ENCODE results near the gene UHRF1.

The UHRF1 gene

DNA sequence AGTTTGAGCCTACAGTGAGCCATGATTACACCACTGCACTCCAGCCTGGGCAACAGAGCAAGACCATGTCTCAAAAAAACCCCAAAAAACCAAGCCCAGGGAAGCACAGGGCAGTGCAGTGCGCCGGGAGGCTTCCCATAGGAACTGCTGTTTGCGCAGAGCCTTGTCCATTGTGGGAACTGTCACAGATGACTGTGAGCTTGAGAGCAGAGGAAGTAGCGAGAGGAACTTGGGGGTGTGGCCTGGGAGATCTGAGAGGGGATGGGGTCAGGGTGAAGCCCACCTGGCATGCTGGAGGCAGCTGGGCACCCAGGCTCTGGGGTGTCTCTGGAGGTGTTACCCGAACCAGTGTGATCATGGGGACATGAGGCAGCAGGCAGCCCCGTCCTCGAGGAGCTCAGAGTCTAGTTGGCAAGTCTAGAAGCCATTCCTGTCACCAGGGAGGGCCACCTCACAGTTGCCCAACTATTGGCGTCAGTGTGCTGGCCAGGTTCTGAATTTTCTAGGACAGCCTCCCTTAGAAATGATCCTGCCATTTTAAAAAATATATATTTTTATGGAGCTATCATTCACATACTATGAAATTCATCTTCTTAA is 70.0 kb downstream of the UHRF1 start:
- Histone ChIP-seq H3K4me3 (ENCODE audit: low read length in 2 of 2) (no peak overlapping the region), H3K9ac (ENCODE audit: low read depth in 1 of 2, low read length in 2 of 2) (no peak overlapping the region), H3K27me3 (ENCODE audit: control insufficient read depth in 2 of 2, insufficient read depth in 2 of 2, low read length in 2 of 2) (no peaks in the 10 kb centered on the region), H3K4me1 (ENCODE audit: control insufficient read depth in 2 of 2, insufficient read depth in 2 of 2, low read length in 2 of 2) (peaks cover 0 to 6% of the 10 kb centered on the region in 2 donors), H3K36me3 (ENCODE audit: control insufficient read depth in 2 of 2, insufficient read depth in 2 of 2, low read length in 2 of 2) (peaks cover 5% of the 10 kb centered on the region in 2 donors), H3K27ac (ENCODE audit: low read depth in 2 of 2, low read length in 2 of 2) (no peak overlapping the region), H3K9me3 (ENCODE audit: control insufficient read depth in 2 of 2, low read length in 2 of 2) (no peaks in the 10 kb centered on the region)

GRCh38 chr19:4980067-4980466 is 70.8 kb downstream of the UHRF1 start:
- no peaks in the 10 kb centered on the region for H3K9me3 ChIP-seq (ENCODE audit: control insufficient read depth in 2 of 2, low read length in 2 of 2)
- peaks cover 0 to 6% of the 10 kb centered on the region in 2 donors for H3K4me1 ChIP-seq (ENCODE audit: control insufficient read depth in 2 of 2, insufficient read depth in 2 of 2, low read length in 2 of 2)
- no peak overlapping the region for H3K27ac ChIP-seq (ENCODE audit: low read depth in 2 of 2, low read length in 2 of 2)
- no peak overlapping the region for H3K4me3 ChIP-seq (ENCODE audit: low read length in 2 of 2)
- H3K36me3 ChIP-seq (ENCODE audit: control insufficient read depth in 2 of 2, insufficient read depth in 2 of 2, low read length in 2 of 2) = peaks cover 5% of the 10 kb centered on the region in 2 donors
- H3K9ac ChIP-seq (ENCODE audit: low read depth in 1 of 2, low read length in 2 of 2) = no peak overlapping the region
- no peaks in the 10 kb centered on the region for H3K27me3 ChIP-seq (ENCODE audit: control insufficient read depth in 2 of 2, insufficient read depth in 2 of 2, low read length in 2 of 2)

- no peaks in the 10 kb centered on the region for H3K27me3 ChIP-seq (ENCODE audit: control insufficient read depth in 2 of 2, insufficient read depth in 2 of 2, low read length in 2 of 2)
- H3K9ac ChIP-seq (ENCODE audit: low read depth in 1 of 2, low read length in 2 of 2) = no peak overlapping the region
- H3K4me1 ChIP-seq (ENCODE audit: control insufficient read depth in 2 of 2, insufficient read depth in 2 of 2, low read length in 2 of 2) = peaks cover 0 to 6% of the 10 kb centered on the region in 2 donors
Measured at GRCh38 chr19:4980838-4981680, 71.8 kb downstream of the UHRF1 start.

GRCh38 chr19:4981681-4981958 is 72.3 kb downstream of the UHRF1 start:
- H3K36me3 ChIP-seq (ENCODE audit: control insufficient read depth in 2 of 2, insufficient read depth in 2 of 2, low read length in 2 of 2) = peaks cover 5% of the 10 kb centered on the region in 2 donors
- H3K27me3 ChIP-seq (ENCODE audit: control insufficient read depth in 2 of 2, insufficient read depth in 2 of 2, low read length in 2 of 2) = no peaks in the 10 kb centered on the region
- H3K4me3 ChIP-seq (ENCODE audit: low read length in 2 of 2) = no peak overlapping the region
- H3K9me3 ChIP-seq (ENCODE audit: control insufficient read depth in 2 of 2, low read length in 2 of 2) = no peaks in the 10 kb centered on the region
- no peak overlapping the region for H3K9ac ChIP-seq (ENCODE audit: low read depth in 1 of 2, low read length in 2 of 2)
- no peak overlapping the region for H3K27ac ChIP-seq (ENCODE audit: low read depth in 2 of 2, low read length in 2 of 2)
- H3K4me1 ChIP-seq (ENCODE audit: control insufficient read depth in 2 of 2, insufficient read depth in 2 of 2, low read length in 2 of 2) = peaks cover 0 to 6% of the 10 kb centered on the region in 2 donors

More at GRCh38 chr19:4980838-4981680, 71.8 kb downstream of the UHRF1 start:
- no peak overlapping the region for H3K27ac ChIP-seq (ENCODE audit: low read depth in 2 of 2, low read length in 2 of 2)
- H3K4me3 ChIP-seq (ENCODE audit: low read length in 2 of 2) = no peak overlapping the region
- H3K36me3 ChIP-seq (ENCODE audit: control insufficient read depth in 2 of 2, insufficient read depth in 2 of 2, low read length in 2 of 2) = peaks cover 5% of the 10 kb centered on the region in 2 donors
- H3K9me3 ChIP-seq (ENCODE audit: control insufficient read depth in 2 of 2, low read length in 2 of 2) = no peaks in the 10 kb centered on the region

DNA sequence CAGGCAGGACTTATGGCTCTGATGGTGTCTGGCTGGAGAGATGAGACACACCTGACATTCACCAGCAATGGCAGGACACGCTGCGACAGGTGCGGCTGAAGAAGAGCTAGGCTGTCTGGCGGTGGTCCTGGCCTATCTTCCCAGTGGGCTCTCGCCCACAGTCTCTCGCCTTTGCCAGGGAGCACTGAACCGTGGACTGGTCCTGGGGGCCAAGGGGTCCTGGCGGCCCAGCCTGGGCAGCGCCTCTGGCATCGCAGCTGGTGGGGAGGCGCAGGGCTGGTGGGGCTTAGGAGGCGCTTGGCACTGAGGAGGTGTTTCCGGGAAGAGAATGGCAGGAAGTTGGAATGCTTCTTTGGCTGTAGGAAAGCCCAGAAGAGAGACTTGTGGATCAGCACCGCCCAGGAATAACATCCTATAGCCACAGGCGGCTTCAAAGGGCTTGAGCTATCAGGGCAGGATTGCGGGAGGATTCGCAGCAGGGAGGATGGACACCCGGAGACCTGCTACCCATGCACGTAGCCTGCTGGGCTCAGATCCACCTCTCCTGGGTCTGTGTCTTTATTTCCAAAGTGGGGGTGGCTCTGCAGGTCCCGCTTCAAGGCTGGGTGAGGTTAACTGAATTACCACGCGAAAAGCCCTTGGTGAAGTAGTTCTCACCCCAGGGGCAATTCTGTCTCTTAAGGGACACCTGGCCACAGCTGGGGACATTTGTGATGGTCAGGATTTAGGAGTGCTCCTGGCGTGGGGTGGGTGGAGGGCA is 74.2 kb downstream of the UHRF1 start:
- Histone ChIP-seq H3K4me1 (ENCODE audit: control insufficient read depth in 2 of 2, insufficient read depth in 2 of 2, low read length in 2 of 2) (no peaks in the 10 kb centered on the region), H3K27me3 (ENCODE audit: control insufficient read depth in 2 of 2, insufficient read depth in 2 of 2, low read length in 2 of 2) (no peaks in the 10 kb centered on the region), H3K9ac (ENCODE audit: low read depth in 1 of 2, low read length in 2 of 2) (no peak overlapping the region), H3K9me3 (ENCODE audit: control insufficient read depth in 2 of 2, low read length in 2 of 2) (no peaks in the 10 kb centered on the region), H3K27ac (ENCODE audit: low read depth in 2 of 2, low read length in 2 of 2) (no peak overlapping the region), H3K36me3 (ENCODE audit: control insufficient read depth in 2 of 2, insufficient read depth in 2 of 2, low read length in 2 of 2) (no peaks in the 10 kb centered on the region), H3K4me3 (ENCODE audit: low read length in 2 of 2) (no peak overlapping the region)

DNA sequence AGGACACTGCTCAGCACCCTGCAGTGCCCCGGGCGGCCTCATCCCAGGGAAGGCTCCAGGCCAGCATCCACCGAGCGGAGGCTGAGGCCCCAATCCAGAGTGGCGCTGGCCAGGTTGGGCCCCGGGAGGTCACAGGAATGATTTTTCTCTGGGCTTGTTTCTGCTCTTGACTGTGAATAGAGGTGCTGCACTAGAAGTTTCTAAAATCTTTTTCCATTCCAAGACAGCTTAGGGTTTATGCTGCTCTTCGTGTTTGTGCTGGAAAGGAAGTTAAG is 74.7 kb downstream of the UHRF1 start:
- Histone ChIP-seq H3K9me3 (ENCODE audit: control insufficient read depth in 2 of 2, low read length in 2 of 2) (no peaks in the 10 kb centered on the region), H3K27ac (ENCODE audit: low read depth in 2 of 2, low read length in 2 of 2) (no peak overlapping the region), H3K9ac (ENCODE audit: low read depth in 1 of 2, low read length in 2 of 2) (no peak overlapping the region), H3K36me3 (ENCODE audit: control insufficient read depth in 2 of 2, insufficient read depth in 2 of 2, low read length in 2 of 2) (no peaks in the 10 kb centered on the region), H3K4me1 (ENCODE audit: control insufficient read depth in 2 of 2, insufficient read depth in 2 of 2, low read length in 2 of 2) (no peaks in the 10 kb centered on the region), H3K27me3 (ENCODE audit: control insufficient read depth in 2 of 2, insufficient read depth in 2 of 2, low read length in 2 of 2) (no peaks in the 10 kb centered on the region), H3K4me3 (ENCODE audit: low read length in 2 of 2) (no peak overlapping the region)

DNA sequence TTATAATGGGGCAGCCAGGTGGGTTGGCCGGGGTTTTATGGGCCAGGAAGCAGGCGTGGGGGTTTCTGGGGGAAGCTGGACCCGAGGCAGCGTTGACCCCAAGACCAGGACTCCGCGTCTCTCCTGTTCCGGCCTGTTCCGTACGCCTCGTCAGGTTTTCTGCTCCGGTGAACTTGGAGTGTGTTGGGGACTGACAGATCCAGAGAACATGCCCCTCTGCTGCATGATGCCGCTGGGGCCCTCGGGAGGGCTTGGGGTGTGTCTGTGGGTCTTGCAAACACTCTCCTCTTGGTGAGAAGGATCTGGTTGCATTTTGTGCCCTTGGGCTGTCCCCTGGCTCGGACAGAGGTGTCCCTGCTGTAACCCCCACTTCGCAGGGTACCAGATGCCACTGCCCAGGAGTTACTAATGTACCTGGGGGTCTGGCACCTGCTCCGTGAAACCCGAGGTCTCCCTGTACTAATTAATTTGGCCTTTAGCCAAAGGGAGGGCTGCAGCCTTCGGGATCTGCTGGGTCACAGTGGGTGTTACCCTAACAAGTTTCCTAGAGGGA is 75.2 kb downstream of the UHRF1 start:
- no peaks in the 10 kb centered on the region for H3K27me3 ChIP-seq (ENCODE audit: control insufficient read depth in 2 of 2, insufficient read depth in 2 of 2, low read length in 2 of 2)
- no peaks in the 10 kb centered on the region for H3K9me3 ChIP-seq (ENCODE audit: control insufficient read depth in 2 of 2, low read length in 2 of 2)
- no peaks in the 10 kb centered on the region for H3K36me3 ChIP-seq (ENCODE audit: control insufficient read depth in 2 of 2, insufficient read depth in 2 of 2, low read length in 2 of 2)
- H3K9ac ChIP-seq (ENCODE audit: low read depth in 1 of 2, low read length in 2 of 2) = no peak overlapping the region
- no peaks in the 10 kb centered on the region for H3K4me1 ChIP-seq (ENCODE audit: control insufficient read depth in 2 of 2, insufficient read depth in 2 of 2, low read length in 2 of 2)
- H3K27ac ChIP-seq (ENCODE audit: low read depth in 2 of 2, low read length in 2 of 2) = no peak overlapping the region
- no peak overlapping the region for H3K4me3 ChIP-seq (ENCODE audit: low read length in 2 of 2)

DNA sequence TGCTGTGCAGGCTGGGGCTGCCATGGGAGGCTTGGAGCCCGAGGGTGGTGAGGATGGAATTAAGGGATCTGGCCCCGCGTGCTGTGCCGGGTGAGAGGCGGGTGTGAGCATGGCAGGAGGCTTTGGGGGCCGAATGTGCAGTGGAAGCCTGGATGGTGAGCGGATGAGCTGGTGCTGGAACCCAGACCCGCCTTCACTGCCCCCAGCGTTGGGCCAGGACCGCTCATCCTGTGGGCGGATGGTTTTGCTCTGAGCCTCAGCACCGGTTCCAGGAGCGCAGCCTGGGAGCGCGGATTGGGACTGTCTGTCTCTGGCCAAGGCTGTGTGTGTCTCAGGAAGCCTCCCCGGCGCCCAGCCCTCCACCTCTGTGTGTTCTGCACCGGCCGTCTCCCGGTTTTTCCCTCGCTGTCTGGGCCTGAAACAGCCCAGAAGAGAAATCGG is 76.3 kb downstream of the UHRF1 start:
- H3K27ac ChIP-seq (ENCODE audit: low read depth in 2 of 2, low read length in 2 of 2) = no peak overlapping the region
- no peak overlapping the region for H3K4me3 ChIP-seq (ENCODE audit: low read length in 2 of 2)
- H3K27me3 ChIP-seq (ENCODE audit: control insufficient read depth in 2 of 2, insufficient read depth in 2 of 2, low read length in 2 of 2) = no peaks in the 10 kb centered on the region
- no peaks in the 10 kb centered on the region for H3K9me3 ChIP-seq (ENCODE audit: control insufficient read depth in 2 of 2, low read length in 2 of 2)
- H3K4me1 ChIP-seq (ENCODE audit: control insufficient read depth in 2 of 2, insufficient read depth in 2 of 2, low read length in 2 of 2) = no peaks in the 10 kb centered on the region
- H3K9ac ChIP-seq (ENCODE audit: low read depth in 1 of 2, low read length in 2 of 2) = no peak overlapping the region
- H3K36me3 ChIP-seq (ENCODE audit: control insufficient read depth in 2 of 2, insufficient read depth in 2 of 2, low read length in 2 of 2) = no peaks in the 10 kb centered on the region

- no peaks in the 10 kb centered on the region for H3K9me3 ChIP-seq (ENCODE audit: control insufficient read depth in 2 of 2, low read length in 2 of 2)
- no peaks in the 10 kb centered on the region for H3K36me3 ChIP-seq (ENCODE audit: control insufficient read depth in 2 of 2, insufficient read depth in 2 of 2, low read length in 2 of 2)
- no peak overlapping the region for H3K9ac ChIP-seq (ENCODE audit: low read depth in 1 of 2, low read length in 2 of 2)
- no peak overlapping the region for H3K27ac ChIP-seq (ENCODE audit: low read depth in 2 of 2, low read length in 2 of 2)
- no peaks in the 10 kb centered on the region for H3K27me3 ChIP-seq (ENCODE audit: control insufficient read depth in 2 of 2, insufficient read depth in 2 of 2, low read length in 2 of 2)
- no peak overlapping the region for H3K4me3 ChIP-seq (ENCODE audit: low read length in 2 of 2)
- no peaks in the 10 kb centered on the region for H3K4me1 ChIP-seq (ENCODE audit: control insufficient read depth in 2 of 2, insufficient read depth in 2 of 2, low read length in 2 of 2)
Measured at GRCh38 chr19:4986056-4986455, 76.8 kb downstream of the UHRF1 start.

- Histone ChIP-seq H3K9me3 (ENCODE audit: control insufficient read depth in 2 of 2, low read length in 2 of 2) (no peaks in the 10 kb centered on the region), H3K36me3 (ENCODE audit: control insufficient read depth in 2 of 2, insufficient read depth in 2 of 2, low read length in 2 of 2) (no peaks in the 10 kb centered on the region), H3K27me3 (ENCODE audit: control insufficient read depth in 2 of 2, insufficient read depth in 2 of 2, low read length in 2 of 2) (no peaks in the 10 kb centered on the region), H3K27ac (ENCODE audit: low read depth in 2 of 2, low read length in 2 of 2) (no peak overlapping the region), H3K4me1 (ENCODE audit: control insufficient read depth in 2 of 2, insufficient read depth in 2 of 2, low read length in 2 of 2) (no peaks in the 10 kb centered on the region), H3K4me3 (ENCODE audit: low read length in 2 of 2) (no peak overlapping the region), H3K9ac (ENCODE audit: low read depth in 1 of 2, low read length in 2 of 2) (no peak overlapping the region)
Measured at GRCh38 chr19:4986471-4986891, 77.2 kb downstream of the UHRF1 start.

Measured in mucosa of rectum (tissue), 2 donors.